DMS114 treated with DMSO at 0.1 percent for 48 hours (cell line): ENCODE measurements around the gene LMX1B.
"Not testable (repeated sequence)": the region's sequence is repeated elsewhere in the genome, so short reads cannot be mapped to it uniquely, and the experiment has no call there.

Experiments
- DNase-seq: peaks from one replicate; lab custom pipeline; 2025; ENCODE audit not compliant: unreplicated experiment; lab: John Stamatoyannopoulos, UW

Gene LMX1B

DNA sequence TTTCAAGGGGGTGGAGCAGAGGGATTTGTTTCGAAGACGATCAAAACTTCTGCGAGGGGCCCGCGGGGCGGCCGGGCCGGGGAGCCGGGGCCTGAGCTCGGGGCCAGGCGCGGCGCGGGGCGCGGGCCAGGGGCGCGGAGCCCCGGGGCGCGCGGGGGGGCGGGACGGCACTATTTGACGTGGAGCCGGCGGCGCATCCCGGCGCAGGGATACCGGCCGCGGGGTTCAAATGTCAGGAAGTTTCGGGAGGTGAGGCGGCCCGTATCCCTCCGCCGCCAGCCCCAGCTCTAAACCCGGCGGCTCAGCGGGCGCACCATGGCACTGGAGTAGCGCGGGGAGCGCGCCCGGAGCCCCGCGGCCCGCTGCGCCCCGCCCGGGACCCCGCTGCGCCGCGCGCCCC lies at the start of gene LMX1B:
TSS of gene LMX1B (plus strand) at position 278 of the 400 bp plus-strand sequence. CDS start 522 bp downstream, outside the sequence.
- DNase-seq = peak; percentile 12

DNA sequence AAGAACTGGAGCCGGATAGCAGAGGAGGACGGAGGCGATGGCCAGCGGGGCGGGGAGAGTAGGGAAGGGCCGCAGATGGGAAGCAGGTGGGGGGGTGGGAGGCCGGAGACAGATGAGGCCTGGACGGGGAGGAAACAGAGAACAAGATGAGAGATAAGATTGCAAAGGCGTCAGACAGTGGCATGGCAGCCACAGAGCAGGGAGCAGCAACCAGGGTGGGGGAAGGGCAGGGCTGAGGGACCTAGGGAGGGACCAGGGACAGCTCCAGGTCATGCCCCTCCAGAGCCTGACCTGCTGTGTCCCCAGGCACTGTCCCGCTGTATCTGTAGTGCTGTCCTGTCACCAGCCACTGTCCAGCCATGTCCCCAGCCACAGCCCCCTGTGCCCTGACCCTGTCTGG lies 49.6 kb upstream of the LMX1B start:
- DNase-seq = no peak

DNA sequence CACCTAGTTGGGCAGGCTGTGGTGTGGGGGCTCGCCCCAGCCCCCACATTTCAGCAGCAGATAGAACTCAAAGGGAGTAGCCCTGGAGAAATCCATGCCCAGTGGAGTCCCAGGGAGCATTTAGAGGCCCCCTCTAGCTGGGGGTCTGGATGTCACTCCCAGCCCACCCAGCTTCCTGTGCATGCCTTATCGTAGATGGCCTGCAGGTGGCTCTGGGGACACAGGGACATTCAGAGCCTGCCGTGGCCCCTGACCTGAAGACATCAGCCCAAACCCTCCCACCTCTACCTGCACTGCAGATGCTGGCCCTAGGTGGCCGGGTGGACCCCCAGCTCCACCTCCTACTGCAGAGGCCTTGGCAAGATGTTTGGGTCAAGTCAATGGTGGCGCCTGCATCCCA lies 49.0 kb upstream of the LMX1B start:
- DNase-seq = no peak

DNA sequence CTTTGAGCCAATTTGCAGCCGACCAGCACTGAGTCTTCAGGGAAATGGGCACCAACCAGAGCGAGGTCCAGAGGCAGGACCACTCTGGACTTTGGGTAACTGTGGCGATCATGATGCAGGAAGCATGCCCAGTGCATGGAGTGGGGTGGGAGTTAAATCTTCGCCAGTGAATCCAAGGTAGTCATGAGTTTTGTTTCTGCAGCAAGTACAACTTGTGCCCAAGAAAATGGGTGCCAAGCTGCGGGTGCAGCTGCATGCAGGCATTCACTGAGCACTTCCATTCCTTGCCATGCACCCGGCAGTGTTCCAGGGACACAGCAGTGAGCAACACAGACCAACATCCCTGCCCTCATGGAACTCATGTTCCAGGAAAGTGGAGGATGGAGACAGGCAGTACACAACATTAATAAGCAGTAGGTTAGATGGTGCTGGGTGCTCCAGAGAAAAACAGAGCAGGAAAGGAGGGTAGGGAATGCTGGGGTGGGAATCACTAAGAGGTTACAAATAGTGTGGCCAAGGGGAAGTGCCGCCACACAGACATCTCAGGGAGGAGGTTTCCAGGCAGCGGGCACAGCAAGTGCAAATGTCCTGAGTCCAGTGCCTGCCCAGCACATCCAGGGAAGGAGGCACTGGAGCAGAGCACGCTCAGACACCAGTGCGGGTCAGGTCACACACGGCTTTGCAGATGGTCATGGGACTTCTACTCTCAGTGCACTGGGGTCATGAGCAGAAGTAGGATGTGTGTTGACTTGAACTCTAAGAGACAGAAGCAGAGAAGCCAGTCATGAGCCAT lies 48.2 kb upstream of the LMX1B start:
- no peak for DNase-seq

DNA sequence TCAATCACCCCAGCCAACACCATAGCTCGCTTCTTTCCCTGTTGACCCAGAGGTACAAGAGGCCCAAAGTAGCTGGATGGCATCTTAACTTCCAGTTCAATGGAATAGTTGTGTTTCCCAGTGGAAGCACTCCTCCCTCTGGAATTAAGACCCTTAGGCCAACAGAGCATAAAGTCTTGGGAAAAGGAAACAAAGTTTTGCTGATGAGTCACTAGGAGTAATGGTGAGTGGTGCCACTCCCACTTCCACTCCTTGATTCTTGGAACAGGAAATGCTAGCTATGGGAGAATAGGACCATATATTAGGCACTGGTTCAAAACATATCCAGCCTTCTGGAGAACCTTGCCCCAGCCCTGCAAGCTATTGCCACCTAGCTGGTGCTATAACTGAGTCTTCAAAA lies 44.7 kb upstream of the LMX1B start:
- DNase-seq = no peak

DNA sequence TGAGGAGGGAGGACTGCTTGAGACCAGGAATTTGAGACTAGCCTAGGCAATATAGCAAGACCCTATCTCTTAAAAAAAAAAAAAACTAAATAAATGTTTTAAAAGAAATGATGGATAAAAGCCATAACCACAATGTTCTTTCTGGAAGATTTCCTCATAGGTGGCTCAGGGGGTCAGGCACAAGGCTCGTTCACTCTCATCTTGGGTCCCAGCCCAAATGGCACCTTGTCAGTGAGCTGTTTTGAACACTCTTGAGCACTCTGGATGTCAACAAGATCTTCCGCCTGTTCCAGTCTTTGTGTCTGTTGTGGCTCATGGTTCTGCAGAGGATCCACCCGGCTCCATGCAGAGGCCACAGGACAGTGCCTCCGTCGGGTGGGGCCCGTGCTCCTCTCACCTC lies 35.7 kb upstream of the LMX1B start:
- DNase-seq = no peak

DNA sequence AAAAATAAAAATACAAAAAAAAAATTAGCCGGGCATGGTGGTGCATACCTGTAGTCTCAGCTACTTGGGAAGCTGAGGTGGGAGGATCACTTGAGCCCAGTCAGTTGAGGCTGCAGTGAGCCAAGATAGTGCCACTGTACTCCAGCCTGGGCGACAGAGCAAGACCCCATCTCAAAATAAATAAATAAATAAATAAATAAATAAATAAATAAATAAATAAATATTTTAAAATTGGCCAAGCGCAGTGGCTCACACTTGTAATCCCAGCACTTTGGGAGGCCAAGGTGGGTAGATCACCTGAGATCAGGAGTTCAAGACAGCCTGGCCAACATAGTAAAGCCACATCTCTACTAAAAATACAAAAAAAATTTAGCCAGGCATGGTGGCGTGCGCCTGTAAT lies 33.4 kb upstream of the LMX1B start:
- not testable (repeated sequence) for DNase-seq

DNA sequence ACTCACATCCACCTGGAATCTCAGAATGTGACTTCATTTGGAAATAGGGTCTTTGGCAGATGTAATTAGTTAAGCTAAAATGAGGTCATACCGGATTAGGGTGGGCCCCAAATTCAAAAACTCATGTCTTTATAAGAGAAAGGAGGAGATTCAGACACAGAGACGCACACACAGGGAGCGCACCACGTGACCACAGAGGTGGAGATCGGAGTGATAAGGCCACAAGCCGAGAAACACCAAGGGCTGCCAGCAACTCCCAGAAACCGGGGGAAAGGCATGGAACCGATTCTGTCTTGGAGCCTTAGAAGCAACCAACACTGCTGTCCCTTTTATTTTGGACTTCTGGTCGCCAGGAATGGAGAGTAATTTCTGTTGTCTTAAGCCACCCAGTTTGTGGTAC lies 31.8 kb upstream of the LMX1B start:
- no peak for DNase-seq

DNA sequence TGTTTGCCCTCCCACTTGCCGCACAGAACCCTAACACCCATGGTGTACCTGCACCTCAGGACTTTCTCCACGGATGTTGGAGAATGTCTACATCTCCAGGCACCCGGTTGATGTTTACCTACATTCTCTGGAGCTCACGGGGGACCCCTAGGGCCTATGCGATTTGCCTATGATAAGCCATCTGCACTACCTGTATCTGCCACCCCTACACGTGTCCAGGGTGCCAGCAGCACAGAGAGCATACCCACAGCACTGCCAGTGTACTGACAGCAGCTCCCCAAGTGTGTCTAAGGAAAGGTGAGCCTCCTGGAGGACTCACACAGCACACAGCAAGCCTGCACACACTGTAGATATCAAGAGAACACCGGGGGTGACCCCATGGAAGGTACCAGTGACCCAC lies 31.3 kb upstream of the LMX1B start:
- no peak for DNase-seq

DNA sequence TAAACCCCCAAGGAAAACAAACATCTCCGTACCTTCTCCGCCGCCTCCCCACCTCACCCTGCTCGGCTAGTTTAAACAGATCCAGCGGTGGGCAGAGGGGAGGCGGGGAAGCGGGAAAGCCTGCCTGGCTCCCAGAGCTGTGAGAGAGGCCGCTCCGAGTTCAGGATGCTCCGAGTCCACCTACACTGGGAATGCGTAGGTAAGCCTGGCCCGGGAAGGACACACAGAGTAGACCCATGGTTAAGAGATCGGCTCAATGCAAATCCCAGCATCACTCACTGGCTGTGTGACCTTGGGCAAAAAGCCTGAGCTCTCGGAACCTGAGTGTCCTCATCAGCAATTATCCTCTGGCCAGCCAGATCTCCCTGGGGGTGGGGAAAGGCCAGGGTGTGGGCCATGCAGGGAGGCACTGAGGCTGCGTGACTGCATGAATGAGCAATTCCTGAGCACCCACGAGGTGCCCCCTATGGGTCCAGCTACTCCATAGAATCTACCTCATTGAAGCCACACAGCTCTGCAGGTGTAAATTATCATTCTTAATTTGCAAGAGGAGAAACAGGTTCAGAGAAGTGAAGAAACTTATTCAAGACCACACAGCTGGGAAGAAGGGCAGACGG lies 30.5 kb upstream of the LMX1B start:
- no peak for DNase-seq

DNA sequence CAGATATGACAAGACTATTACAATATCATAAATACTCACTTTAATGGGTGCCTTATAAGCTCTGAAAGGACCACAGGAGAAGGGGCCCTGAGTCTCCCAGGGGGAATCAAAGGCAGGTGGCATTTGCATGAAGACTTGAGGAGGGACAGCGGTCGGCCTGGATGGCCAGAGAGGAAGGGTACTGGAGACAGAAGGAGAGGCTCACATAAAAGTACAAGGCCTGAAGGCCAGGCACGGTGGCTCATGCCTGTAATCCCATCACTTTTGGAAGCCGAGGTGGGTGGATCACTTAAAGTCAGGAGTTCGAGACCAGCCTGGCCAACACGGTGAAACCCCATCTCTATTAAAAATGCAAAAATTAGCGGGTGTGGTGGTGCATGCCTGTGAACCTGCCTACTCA lies 29.1 kb upstream of the LMX1B start:
- DNase-seq = no peak

DNA sequence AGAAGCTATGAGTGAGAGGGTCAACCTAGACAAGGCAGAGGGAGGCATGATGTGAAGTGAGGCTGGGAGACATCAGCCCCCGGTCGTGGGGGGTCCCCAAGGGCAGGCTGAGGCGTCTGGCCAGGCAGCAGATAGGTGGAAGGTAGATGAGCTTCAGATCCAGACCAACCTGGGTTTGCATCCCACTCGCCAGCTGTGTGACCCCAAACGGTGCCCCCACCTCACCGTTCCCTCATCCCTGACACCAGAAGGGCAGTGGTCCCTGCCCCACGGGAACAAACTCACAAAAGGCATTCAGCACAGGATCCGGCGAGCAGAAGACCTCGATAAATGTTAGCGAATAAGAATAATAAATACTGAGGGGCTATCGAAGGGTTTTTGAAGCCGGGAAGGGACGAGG lies 27.5 kb upstream of the LMX1B start:
- no peak for DNase-seq

DNA sequence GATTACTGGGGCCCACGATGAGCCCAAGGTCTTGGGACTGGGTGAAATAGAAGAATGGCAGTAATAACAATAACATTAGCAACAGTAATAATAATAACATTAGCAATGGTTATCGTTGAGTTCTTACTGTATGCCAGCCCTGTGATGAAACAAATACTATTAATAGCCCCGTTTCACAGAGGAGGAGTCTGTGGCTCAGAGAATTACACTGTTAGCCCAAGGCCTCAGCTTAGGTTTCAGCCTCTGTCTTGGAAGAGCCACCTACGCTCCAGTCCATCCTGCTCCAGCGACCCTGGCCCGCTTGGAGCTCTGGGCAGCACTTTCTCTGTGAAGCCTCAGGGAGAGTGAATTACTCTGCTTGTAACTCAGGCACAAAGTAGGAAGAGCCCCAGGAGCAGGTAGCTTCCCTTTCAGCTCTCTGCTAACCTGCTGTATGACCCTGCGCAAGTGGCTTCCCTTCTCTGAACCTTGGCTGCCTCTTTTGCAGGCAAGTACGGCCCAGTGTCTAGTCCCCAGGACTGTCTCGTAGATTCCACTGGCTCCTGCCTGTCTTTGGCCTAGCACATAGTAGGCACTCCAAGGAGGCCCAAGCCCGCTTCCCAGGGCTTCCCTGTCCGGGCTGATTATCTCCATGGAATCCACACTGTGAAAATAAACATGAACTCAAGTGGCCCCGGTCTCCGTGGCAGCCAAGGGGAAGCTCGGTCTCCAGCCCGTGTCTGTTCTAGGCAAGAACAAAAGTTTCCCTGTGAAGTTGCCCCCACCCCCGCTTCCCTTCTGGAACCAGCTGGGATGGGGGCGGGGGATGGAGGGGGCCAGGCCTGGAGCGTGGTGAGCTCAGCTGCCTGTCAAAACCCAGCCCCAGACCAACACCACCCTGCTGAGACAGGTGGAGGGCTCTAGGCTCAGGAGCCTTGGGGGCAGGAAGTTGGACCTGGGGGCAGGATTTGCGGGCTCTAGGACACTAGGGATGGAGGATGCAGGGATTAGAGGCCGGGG lies 26.2 kb upstream of the LMX1B start:
- DNase-seq = no peak

DNA sequence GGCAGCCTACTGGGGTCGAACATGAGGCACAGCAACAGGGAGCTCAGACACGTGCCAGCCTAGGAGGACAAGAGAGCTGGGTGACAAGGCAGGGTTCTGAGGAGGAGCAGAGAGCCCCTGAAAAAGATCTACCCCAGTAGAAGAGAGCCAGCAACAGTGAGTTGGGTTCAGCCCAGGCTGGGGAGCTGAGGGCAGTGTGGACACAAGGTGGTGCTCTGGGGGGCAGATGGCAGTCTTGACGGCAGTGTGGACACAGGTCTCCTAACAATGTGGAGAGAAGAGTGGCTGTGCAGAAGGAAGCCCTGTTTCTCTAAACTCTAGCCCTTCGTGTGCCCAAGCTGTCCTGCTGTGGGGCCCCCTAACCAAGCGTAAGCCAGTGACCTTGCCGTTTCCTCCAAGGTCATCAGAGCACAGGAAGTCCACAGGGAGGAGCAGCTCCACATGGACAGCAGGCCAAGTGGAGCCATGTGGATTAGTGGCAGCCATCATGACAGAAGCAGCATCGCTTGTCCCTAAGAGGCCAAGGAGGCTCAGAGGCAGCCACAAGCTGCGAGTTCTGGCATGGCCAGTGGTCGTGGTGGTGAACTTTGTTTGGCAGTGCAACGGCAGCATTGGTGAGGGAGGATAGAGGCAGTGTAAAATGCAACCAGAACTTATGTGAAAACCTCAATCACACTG lies 25.1 kb upstream of the LMX1B start:
- no peak for DNase-seq

DNA sequence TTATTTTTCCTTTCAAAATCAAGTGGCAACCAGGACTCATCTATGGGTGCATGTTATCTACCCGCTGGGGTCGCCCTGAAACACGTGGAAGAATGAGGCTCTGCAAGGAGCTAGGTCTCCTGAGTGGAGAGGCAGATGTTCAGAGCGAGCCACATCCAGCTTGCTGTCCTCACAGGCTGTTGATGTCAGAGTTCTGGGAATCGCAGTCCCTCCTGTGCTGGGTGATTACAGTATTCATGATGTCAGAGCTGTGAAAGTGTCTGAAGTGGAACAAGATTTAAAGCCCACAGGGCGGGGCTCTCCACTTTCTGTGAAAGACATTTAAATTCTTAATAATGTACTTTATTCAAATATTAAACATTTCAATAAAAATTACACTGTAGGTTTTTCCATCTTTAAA lies 24.4 kb upstream of the LMX1B start:
- DNase-seq = no peak

DNA sequence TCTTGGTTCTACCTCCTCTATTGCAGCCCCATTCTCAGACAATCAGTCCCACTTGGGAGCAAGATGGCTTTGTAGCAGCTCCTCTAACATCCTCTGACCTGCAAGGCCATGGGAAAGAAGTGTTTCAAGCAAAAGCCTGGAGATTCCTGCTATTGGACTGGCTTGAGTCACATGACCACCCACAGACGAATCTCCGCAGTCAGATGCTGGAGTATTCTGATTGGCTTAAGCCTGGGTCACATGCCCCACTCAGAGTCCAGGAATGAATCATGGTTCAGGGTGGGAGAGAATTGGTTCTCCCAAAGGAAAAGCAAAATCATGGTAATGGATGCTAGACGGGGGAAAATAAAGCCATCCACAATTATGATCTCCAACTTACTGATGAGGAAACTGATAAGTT lies 22.6 kb upstream of the LMX1B start:
- DNase-seq = no peak

DNA sequence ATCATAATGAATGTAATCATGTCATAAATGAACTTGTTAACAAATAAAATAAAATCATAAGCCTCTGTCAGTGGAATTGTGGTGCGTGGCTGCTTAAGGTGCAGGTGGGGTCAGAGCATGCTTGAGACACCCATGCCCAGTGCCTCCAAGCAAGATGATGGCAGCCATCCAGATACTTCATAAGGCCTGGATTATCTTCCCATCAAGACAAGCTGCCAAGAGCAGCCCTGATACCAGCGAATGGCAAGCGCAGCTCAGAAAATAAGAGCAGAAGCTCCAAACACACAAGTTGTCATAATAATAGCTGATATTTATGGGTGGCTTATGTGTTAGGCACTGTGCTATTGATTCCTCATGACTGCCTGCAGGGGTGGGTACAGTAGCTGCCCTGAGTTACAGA lies 21.8 kb upstream of the LMX1B start:
- no peak for DNase-seq

DNA sequence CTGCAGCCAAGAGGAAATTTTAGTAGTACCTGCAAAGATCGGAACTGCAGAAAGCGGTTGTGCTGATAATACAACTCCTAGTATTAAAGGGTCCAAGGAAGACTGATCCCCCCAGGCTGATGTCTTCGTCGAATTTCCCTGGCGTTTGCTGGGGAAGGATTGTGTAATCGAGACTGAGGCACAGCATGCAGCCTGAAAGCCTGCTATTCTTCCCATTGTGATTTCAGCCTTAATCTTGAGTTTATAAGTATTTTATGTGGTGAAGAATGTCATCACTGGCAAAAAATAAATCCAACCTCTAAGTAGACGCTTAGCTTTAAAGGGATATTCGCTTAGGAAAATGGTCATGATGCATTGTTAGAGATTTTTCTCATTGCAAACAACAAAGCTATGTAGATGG lies 21.3 kb upstream of the LMX1B start:
- DNase-seq = no peak

DNA sequence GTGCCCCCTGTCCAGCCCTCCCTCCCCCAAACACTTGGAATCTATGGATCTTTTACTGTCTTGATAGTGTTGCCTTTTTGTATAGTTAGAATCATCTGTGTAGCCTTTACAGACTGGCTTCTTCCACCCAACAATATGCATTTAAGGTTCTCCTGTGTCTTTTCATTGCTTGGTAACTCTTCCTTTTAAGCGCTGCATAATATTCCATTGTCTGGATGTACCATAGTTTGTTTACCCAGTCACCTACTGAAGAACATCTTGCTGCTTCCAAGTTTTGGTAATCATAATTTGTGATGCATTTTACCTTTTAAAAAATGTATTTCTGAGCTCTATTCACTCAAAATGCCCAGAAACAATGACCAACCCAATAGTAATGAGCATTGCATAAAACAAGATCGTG lies 17.7 kb upstream of the LMX1B start:
- no peak for DNase-seq

DNA sequence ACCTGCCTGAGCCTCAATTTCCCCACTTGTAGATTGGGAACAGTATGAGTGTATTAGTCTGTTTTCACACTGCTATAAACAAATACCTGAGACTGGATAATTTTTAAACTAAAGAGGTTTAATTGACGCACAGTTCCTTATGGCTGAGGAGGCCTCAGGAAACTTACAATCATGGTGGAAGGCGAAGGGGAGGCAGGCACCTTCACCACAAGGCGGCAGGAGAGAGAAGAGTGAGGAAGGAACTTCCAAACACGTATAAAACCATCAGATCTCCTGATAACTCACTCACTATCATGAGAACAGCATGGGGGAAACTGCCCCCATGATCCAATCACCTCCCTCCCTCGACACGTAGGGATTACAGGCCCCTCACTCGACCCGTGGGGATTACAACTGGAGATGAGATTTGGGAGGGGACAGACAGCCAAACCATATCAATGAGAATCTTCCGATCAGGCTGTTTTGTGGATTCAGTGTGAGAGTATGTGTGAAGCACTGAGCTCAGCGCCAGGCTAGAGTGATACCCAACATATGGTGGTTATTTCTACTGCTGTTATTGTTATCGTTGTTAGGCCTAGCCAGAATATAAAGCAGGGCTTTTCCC lies 14.6 kb upstream of the LMX1B start:
- no peak for DNase-seq
